RPMI8226 (cell line): Measurements from ENCODE around the gene WDR88.
"Not testable (repeated sequence)": the region's sequence is repeated elsewhere in the genome, so short reads cannot be mapped to it uniquely, and the experiment has no call there.

Experiments used
- DNase-seq: peaks from one replicate; pipeline ENCODE4 v3.0.0-alpha.2; 2015

Gene WDR88

DNA sequence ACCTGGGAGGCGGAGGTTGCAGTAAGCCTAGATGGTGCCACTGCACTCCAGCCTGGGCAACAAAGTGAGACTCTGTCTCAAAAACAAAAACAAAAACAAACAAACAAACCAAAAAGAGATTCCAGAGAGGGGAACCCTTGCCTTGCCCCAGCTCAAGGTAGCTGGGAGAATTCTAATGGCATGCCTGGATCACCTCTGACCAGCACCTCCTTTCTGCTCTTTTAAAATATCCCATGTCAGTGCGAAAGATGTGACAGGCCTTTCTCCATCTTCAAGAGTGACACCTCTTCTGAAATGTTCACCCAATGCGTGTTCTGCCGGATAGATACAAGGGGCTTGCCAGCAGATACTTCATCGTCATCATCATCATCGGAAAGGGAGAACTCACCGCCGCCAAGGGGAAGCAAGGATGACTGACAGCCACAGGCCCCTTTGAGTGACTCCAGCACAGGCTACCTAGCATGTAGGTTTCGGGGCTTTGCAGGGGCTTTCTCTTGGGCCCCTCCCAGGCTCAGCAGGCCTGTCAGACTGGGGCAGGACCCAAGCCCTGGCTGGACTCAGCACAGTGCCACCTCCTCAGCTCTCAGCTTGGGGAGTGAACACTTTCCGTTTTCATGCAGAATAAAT is 43.4 kb downstream of the WDR88 start:
- no peak for DNase-seq

DNA sequence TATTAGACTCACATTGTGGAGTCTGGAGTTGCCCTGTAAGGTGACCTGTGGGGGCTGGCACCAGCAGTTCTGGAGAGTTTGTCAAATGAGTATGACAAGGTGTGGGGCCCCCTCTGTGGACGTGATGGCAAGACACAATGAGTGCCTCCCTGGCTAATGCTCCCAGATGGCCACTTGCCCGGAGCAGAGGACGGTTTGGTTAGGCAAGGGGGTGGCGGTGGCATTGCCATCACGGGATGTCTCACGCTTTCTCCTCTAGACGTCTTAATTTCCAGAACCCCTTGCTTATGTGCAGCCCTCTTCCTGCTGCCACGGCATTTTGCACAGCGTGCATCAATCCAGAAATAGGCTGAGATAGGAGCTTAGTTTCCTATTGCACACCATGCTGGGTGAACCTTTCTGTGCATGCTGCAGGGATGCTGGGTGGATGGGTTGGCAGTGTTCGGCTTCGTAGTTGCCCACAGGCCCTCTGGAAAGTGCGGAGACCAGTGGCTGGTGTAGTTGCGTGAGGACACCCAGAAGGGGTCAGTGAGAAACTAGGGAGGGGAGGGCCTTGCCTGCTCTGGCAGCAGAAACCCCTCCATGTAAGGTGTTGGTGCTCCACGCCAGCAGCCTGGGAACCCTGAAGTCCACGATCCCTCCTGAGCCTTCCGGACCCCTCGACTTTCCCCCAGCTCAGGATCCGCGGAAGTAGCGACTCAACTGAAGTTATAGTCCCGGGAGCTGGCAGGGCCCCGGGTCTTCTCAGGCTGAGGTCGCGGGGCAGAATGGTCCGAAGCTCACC is 44.2 kb downstream of the WDR88 start:
- DNase-seq, result no peak

DNA sequence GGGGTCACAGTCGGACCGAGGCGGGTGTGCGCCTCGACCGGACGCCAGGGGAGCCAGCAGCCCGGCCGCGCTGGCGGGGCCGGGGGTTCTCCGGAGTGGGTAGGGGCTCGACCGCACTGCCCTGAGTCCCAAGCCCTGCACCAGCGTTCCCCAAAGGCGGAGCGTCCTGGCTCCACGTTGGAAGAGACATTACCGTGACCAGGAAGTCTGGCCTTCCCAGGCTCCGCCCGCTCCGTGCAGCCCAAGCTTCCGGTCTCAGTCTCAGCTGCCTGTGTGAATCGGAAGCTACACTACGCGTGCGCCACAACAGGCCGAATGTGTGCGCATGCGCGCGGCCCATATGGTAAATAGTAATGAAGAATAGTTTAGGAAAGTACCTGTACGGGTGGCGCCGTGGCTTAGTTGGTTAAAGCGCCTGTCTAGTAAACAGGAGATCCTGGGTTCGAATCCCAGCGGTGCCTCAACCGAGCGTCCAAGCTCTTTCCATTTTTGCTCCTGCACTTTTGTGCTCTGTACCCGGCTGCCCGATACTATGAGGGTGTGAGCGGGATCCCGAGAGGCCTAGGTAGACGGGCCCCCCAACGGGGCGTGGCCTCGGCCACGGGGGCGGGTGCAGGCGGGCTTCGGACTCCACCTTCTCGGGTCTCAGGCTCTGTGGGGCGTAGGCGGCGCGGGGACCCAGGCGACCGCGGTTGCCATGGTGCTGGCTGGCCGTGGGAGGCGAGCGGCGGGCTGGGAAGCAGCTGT is 44.9 kb downstream of the WDR88 start:
- DNase-seq, result peak; percentile 95

DNA sequence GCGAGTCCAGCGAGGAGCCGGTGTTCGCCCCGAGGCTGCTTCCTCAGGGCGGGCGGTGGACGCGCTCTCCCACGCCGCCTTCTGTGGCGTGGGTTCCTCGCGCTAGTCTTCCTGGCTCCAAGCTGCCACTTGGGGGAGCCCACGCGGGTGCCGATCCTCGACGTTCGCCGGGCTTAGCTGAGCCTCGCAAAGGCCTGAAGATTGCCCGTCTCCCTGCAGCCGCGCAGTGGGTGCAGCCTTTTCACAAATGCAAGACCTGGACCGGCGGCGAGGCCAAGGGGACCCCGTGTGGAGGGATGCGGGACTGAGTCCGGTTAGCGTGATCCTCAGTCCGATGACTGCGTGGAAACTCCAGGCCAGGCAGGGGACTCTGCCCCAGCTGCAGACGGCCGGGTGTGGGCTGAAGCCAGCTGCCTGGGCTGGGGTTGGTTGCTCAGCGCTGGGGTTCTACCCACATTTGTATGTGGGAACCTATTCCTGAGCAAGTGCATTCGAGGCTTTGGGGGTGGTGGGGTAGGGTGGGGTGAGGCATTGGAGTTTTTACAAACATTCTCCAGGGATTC is 45.6 kb downstream of the WDR88 start:
- no peak for DNase-seq

DNA sequence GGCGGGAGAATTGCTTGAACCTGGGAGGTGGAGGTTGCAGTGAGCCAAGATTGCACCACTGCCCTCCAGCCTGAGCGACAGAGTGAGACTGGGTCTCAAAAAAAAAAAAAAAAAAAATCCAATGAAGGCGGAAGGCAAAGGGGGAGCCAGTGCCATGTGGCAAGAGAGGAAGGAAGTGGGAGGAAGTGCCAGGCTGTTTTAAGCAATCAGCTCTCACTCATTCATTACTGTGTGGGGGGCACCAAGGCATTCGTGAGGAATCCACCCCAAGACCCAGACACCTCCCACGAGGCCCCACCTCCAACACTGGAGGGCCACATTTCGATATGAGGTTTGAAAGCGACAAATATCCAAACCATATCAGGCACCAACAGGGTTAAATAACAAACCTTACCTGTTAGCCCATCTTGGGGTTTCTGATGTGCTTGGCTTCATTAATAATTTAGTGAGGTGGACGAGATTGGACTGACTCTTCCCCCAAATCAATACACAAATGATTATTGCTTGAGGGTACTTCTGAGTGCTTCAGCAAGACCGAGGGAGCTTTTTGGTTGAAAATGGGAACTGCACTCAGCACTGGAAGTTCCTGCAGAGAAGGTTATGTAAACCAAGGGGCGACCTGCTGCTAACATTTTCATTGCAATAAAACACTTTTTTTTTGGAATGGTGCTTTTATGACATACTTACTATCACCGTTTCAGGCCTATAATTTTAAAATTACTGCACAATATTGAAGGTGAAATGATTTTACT is 54.7 kb downstream of the WDR88 start:
- DNase-seq, result no peak

DNA sequence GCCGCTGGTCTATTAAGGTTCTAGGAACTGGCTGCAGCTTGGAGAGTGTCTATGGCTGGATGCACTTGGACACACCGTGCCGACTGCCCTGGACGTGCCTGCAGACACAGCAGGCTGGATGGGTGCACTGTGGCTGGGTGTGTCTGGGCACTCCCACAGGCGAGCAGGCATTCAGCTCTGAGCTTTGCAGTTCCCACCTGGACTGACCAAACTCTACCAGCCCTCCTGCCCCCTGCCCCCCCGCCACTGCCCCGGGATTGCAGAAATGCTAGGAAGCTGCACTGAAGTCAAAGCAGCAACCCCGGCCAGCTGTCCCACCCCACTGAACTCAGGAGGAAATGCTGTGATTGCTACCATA is 55.2 kb downstream of the WDR88 start:
- no peak for DNase-seq

DNA sequence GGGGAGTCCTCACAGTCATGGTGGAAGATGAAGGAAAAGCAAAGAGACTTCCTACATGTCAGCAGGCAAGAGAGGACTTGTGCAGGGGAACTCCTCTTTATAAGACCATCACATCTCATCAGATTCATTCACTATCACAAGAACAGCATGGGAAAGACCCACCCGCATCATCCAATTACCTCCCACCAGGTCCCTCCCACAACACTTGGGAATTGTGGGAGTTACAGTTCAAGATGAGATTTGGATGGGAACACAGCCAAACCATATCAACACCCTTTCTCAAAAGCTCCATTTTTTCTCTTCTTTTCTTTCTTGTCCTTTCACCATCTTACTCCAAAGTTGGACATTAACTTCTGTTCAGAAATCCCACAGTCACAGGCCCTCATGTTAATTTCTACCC is 57.5 kb downstream of the WDR88 start:
- no peak for DNase-seq

DNA sequence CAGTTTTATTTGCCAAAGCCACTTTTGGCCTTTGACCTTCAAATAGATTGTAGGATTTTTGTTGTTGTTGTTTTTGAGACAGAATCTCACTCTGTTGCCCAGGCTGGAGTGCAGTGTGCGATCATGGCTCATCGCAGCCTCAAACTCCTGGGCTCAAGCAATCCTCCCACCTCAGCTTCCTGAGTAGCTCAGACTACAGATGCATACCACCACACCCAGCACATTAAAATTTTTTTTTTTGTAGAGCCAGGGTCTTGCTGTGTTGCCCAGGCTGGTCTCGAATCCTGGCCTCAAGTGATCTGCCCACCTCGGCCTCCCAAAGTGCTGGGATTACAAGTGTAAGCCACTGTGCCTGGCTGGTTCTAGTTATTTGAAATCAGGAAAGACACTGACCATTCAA is 59.2 kb downstream of the WDR88 start:
- DNase-seq, result not testable (repeated sequence)

DNA sequence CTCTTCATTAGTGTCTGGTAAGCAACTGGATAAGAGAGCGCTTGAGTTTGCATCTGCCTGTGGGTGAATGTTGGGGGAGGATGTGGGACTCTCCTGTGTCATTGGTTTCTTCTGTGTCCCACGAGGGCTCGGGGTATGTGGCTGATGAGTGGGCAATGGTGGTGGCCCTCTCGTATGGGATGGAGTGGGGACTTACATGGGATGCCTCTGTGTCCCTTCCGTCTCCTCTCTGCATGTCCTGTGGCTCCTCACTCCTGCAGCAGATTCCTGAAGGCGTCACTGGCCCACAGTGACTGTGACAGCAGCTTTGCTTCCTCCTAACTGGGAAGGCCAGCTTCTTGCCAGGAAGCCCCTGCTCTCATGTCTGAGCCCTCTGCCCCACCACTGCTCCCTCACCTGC is 59.6 kb downstream of the WDR88 start:
- DNase-seq, result no peak

DNA sequence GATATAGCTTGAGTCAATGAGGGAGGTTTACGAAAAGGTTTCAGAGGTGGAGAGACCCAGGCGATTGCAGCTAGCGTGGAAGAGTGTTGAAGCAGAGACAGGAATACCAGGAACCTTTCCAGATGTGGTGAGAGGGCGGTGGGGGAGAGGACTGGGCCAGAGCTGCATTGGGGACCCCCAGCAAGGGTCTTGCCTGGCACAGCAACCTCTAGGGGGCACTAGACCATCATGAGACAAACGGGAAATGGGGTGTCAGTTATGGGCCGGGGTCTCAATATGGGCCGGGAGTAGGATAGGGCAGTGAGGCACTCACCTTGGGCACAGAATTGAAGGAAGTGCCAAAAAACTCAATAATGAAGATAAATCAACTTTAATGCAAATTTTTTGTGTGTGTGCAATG is 60.1 kb downstream of the WDR88 start:
- no peak for DNase-seq

DNA sequence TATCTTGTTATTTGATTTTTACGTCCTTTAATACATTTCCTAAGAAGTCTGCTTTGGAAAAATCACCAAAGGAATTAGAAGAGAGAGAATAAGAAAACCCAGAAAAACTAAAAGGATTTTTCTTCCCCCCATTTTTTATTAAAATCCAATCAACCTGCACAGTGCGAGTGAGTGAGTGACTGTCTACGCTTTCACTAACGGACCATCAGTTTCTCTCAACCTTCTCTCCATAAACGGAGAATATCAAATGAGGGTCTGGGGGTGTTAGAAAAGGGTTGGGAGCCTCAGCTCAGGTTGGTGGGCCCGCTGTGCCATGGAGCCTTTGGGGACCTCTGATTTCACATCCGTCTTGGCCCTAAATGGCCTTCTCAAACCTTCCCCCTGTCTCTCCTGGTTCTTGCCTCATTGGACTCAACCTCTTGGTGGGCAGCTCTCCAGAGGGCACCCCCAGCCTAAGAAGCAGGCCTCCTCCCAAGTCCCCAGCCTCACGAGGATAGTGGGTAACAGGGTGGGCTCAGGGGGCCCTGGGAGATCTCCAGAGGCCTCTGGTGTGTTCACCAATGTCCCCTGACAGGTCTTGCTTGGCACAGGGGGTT is 61.5 kb downstream of the WDR88 start:
- DNase-seq, result no peak

DNA sequence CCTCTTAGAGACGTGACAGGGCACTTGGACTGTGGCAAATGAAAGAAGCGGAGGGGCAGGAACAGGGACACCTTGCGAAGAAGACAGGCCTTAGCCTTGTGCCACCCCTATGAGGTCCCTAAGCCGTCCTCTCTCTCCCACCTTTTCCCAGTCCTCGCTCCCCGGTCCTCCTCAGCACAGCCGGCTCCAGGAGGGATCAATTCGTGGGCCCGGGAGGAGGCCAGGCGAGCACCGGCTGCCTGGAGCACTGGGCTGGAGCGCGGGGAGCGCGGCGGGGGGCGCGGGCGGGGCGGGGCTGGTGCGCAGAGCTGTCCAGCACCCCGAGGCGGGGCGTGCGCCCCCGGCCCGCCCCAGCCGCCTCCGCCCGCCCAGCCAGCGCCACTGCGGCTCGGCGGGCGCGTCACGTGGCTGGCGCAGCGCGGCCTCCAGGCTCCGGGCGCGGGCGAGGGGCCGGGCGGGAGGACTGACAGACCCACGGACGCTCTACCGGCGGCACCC is 62.0 kb downstream of the WDR88 start, which contains the start of gene LRP3:
Gene LRP3, plus strand, starts transcription at position 466 of the 498 bp plus-strand sequence. CDS start 456 bp downstream, outside the sequence.
- DNase-seq, result no peak

DNA sequence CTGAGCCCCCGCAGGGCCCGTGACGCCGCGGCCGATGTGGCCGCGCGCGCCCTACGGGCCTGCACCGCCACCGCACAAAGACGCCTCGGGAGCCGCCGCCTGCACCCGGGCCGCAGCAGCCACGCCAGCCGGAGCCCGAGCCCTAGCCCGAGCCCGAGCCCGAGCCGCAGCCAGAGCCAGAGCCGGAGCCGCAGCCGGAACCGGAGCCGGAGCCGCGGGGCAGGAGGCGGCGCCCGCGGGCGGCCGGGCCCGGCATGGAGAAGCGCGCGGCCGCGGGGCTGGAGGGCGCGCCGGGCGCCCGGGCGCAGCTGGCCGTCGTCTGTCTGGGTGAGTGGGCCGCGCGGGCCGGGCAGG is 62.6 kb downstream of the WDR88 start:
- DNase-seq, result no peak

DNA sequence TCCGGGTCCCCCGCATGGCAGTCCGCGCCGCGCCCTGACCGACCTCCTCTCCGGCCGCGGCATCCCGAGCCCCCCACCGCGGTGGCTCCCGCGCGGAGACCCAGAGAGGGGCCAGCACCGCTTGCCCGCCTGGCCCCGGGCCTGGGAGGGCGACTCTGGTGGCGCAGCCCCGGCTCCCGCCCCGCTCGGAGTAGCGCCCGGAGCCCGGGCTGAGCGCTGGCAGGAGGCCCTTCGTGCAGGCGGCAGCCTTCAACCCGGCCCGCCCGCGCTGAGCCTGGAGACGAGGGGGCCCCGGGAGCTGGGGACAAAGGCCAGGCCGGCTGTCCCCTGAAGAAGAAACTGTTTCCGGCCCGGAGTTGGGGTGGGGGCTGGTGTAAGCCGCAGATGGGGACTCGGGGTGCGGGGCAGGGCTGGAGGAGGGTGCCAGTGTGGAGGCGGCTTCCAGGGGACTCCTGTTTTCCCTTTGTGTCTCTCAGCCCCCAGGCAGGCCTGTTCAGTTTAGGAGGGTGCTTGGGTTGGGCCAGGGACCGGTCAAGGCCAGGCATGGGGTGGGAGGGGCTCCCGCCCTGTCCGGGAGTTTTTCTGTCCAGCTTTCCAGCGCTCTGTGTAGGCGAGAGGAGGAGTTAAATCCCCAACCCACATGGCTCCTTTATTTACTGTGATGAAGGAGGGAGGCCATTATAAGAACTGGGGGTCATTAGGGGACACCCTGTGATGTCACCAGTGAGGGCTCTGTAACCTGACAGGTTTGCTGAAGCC is 63.2 kb downstream of the WDR88 start:
- no peak for DNase-seq

DNA sequence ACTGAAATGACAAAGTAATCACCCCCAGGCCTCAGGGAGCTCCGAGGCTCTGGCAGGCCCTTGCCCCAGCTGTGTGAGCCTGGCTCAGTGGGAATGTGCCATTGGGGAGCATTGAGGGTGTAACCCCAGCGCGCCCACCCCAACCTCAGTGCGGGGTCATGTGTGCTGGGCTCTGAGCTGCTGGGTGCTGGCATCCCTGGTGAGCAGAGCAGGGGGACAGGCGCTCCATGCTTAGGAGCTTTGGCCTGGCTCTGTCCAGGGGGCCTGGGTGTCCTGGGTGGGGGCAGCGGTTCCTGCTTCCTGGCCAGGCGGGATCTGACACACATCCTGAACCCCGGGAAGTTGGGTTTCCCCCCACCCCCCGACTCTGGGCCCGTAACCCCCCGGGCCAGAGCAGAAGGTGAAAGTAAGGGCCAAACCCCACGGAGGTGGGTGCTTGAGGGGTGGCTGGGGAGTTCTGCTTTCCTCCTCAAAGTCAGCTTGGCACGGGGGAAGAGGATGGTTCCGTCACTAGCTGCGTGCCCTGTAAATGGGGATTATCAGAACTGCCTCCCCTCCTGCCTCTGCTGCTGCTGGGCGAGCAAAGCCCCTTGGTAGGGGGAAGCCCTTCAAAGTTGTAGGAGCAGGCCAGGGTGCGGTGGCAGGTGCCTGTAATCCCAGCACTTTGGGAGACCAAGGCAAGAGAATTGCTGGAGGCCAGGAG is 63.9 kb downstream of the WDR88 start:
- DNase-seq, result no peak

DNA sequence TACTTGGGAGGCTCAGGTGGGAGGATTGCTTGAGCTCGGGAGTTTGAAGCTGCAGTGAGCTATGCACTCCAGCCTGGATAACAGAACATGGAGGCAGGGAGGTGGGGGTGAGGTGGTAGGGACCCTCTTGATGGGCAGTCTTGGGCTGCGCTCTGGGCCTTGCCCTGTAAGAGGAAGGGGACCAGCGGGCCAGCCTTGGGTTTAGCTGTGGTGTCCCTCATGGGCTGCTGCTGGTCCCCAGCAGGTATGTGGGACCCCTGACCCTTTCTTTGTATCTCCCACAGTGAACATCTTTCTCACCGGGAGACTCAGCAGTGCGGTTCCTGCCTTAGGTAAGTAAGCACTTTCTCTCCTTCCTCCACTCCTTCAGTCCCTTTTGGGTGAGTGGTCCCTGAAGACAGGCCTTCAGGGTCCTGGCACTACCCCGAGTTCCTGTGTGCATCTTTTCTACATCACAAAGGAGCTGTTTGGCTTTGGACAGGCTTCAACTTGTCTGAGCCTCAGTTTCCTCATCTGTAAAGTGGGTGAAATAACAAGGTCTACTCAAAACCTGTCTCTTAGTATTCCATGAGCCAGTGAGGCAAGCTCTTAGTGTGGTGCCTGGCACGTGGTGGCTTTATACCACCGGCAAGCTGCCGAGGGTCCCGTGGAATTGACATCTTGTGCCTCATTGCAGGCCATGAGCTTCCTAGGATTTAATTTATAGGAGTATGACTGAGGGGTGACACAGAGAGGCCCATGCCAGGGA is 64.7 kb downstream of the WDR88 start:
- no peak for DNase-seq

DNA sequence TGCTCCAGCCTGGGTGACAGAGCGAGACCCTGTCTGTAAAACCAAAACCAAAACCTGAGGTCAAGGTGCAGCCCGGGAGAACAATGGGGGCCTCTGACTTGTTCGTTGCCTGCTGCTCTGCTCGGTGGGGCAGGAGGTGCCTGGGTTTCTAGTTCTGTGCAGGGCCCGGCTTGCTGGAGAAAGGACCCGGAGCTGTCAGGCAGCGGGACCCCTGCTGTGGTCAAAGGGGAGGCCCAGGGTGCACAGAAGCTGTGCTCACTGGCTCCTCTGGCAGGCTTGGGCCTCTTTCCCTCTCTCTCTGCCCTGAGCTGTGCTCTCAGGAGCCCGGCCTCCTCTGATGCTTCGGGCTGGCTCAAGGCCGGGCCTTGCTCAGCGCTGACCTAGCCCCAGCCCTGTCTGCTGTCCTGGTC is 65.7 kb downstream of the WDR88 start:
- DNase-seq, result no peak

DNA sequence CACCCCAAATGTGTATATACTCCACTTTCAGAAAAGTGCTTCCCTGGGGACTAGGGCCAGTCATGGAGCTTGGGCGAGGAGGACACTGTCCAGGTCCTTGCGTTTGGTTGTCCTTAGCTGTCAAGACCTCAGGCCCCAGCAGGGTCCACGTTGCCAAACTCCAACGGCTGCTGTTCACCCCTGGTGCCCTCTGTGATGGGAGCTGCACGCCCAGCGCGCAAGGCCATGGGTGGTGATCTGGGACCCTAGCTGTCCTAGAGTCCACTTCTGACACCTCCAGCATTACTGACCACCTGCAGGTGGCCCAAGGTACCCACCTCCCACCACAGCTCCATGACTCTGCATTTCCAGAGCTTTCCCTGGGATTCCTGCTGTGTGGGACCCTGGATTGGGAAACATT is 66.3 kb downstream of the WDR88 start:
- no peak for DNase-seq

DNA sequence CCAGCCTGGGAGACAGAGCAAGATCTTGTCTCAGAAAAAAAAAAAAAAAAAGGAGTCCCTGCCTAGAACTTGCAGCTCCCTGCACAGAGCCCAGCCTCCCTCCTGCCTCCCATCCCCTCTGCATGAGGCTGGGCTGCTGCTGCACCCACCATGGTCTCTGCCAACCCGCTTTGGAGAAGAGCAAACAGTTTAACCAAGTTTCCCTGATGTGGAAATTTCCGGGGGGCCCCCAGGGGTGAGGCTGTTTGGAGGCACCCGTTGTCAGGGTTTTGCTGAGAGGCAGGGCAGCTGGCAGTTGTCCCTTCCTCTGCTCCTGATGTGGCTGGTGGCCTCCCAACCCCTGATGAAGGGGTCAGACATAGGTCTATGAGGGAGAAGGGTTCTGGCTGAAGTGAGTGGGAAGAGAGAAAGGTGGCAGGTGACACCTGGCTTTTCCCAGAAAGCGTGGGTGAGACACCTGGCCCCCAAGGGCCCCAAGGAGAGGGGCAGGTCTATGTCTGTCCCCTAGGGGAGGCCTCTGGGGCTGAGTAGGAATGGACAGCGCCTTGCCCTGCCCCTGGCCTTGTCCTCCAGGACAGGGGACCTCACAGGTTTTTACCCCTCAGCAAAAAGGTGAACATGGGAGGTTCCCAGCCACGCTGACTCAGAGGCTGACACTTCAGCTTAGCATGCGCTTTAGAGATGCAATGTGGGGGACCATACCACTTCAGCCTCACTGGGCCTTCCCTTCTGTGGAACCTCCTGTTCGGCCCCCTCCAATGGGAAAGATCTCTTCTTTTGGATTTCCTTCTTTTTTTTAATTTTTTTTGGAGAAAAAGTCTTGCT is 67.7 kb downstream of the WDR88 start:
- DNase-seq, result no peak
